Type B pancreatic cell (in vitro differentiated cells): ENCODE measurements around the gene ABI3BP. TPM values are rescaled to one million over a fixed set of nuclear protein-coding genes. Genes with fewer than 3 reads are reported as not detected.

Experiments used
- DNase-seq: peaks from one replicate; pipeline ENCODE4 v3.0.0; 2021; ENCODE audit warnings: mixed read lengths; ENCODE audit not compliant: unreplicated experiment; ENCODE audit errors: extremely low spot score
- H3K27ac Mint-ChIP-seq: 2 replicates; pipeline ENCODE4 v1.8.0; 2021; ENCODE audit warnings: mild to moderate bottlenecking, mixed read lengths
- H3K27me3 Mint-ChIP-seq: 2 replicates; pipeline ENCODE4 v1.8.0; 2021; ENCODE audit warnings: mixed read lengths
- H3K36me3 Mint-ChIP-seq: 2 replicates; pipeline ENCODE4 v1.8.0; 2021; ENCODE audit warnings: mixed read lengths
- H3K4me1 Mint-ChIP-seq: one replicate; pipeline ENCODE4 v1.8.0; 2021; ENCODE audit warnings: mixed read lengths; ENCODE audit not compliant: unreplicated experiment
- H3K4me3 Mint-ChIP-seq: 2 replicates; pipeline ENCODE4 v1.8.0; 2021; ENCODE audit warnings: mild to moderate bottlenecking, mixed read lengths
- H3K9me3 Mint-ChIP-seq: 2 replicates; pipeline ENCODE4 v1.8.0; 2021; ENCODE audit warnings: mixed read lengths
- CTCF ChIP-seq: fragments of 200-600 bp; sonication (generic); conservative IDR thresholded peaks from 2 replicates; pipeline ENCODE4 v1.5.0; 2021; ENCODE audit warnings: antibody characterized with exemption, mild to moderate bottlenecking
- total RNA-seq: library from RNA; stranded (reverse); gene quantifications from 2 replicates; pipeline ENCODE4 v1.2.1, GENCODE V29; 2021; ENCODE audit warnings: low replicate concordance

ABI3BP gene
- total RNA-seq, 1 donor from 2014 or later, result 7.3 TPM

- DNase-seq, result no peak
- H3K4me3 Mint-ChIP-seq, result no peak overlapping the region
- H3K4me1 Mint-ChIP-seq, result no peaks in the 10 kb centered on the region
- no peaks in the 10 kb centered on the region for H3K27me3 Mint-ChIP-seq
- H3K27ac Mint-ChIP-seq, result no peak overlapping the region
- H3K9me3 Mint-ChIP-seq, result no peaks in the 10 kb centered on the region
- TF ChIP-seq CTCF, result no peak
- H3K36me3 Mint-ChIP-seq, result no peaks in the 10 kb centered on the region
These were observed 93.7 kb downstream of the ABI3BP start for GRCh38 chr3:100899440-100900091.

- TF ChIP-seq CTCF, result no peak
- peaks cover 4% of the 10 kb centered on the region for H3K9me3 Mint-ChIP-seq
- H3K4me1 Mint-ChIP-seq, result no peaks in the 10 kb centered on the region
- no peaks in the 10 kb centered on the region for H3K27me3 Mint-ChIP-seq
- H3K4me3 Mint-ChIP-seq, result no peak overlapping the region
- no peaks in the 10 kb centered on the region for H3K36me3 Mint-ChIP-seq
- H3K27ac Mint-ChIP-seq, result no peak overlapping the region
- no peak for DNase-seq
These were observed 94.5 kb downstream of the ABI3BP start for GRCh38 chr3:100898681-100899080.

GRCh38 chr3:100896994-100897393 is 96.2 kb downstream of the ABI3BP start:
- H3K27me3 Mint-ChIP-seq, result no peaks in the 10 kb centered on the region
- DNase-seq, result no peak
- H3K36me3 Mint-ChIP-seq, result no peaks in the 10 kb centered on the region
- H3K9me3 Mint-ChIP-seq, result peaks cover 6% of the 10 kb centered on the region
- no peak overlapping the region for H3K4me3 Mint-ChIP-seq
- no peak for TF ChIP-seq CTCF
- no peaks in the 10 kb centered on the region for H3K4me1 Mint-ChIP-seq
- H3K27ac Mint-ChIP-seq, result no peak overlapping the region

GRCh38 chr3:100893590-100893989 is 99.6 kb downstream of the ABI3BP start:
- peaks cover 3% of the 10 kb centered on the region for H3K27me3 Mint-ChIP-seq

GRCh38 chr3:100893108-100893507 is 100.1 kb downstream of the ABI3BP start:
- TF ChIP-seq CTCF, result no peak
- Mint-ChIP-seq H3K4me1 (no peaks in the 10 kb centered on the region), H3K9me3 (peaks cover 6% of the 10 kb centered on the region), H3K27me3 (peaks cover 3% of the 10 kb centered on the region), H3K4me3 (no peak overlapping the region), H3K27ac (no peak overlapping the region), H3K36me3 (no peaks in the 10 kb centered on the region)
- no peak for DNase-seq

More at GRCh38 chr3:100893590-100893989, 99.6 kb downstream of the ABI3BP start:
- no peak for DNase-seq
- H3K27ac Mint-ChIP-seq, result no peak overlapping the region
- H3K36me3 Mint-ChIP-seq, result no peaks in the 10 kb centered on the region
- no peak overlapping the region for H3K4me3 Mint-ChIP-seq
- H3K9me3 Mint-ChIP-seq, result peaks cover 6% of the 10 kb centered on the region
- TF ChIP-seq CTCF, result peak; percentile 47
- H3K4me1 Mint-ChIP-seq, result no peaks in the 10 kb centered on the region

GRCh38 chr3:100891827-100892226 is 101.4 kb downstream of the ABI3BP start:
- TF ChIP-seq CTCF, result no peak
- Mint-ChIP-seq H3K36me3 (no peaks in the 10 kb centered on the region), H3K27ac (no peak overlapping the region), H3K9me3 (peaks cover 6% of the 10 kb centered on the region), H3K4me1 (no peaks in the 10 kb centered on the region), H3K27me3 (peaks cover 3% of the 10 kb centered on the region), H3K4me3 (no peak overlapping the region)
- DNase-seq, result no peak
